Erythroblast (primary cell): ENCODE results near the gene PTCD2.

ENCODE experiments used
- GATA1 ChIP-seq: IDR thresholded peaks from 2 replicates; pipeline ENCODE4 v1.6.1; 2011; ENCODE audit warnings: low read depth, mild to moderate bottlenecking, control low read depth, low read length, moderate library complexity
- POLR2A ChIP-seq: IDR thresholded peaks from 2 replicates; pipeline ENCODE4 v1.6.1; 2011; ENCODE audit warnings: mild to moderate bottlenecking, low read length

DNA sequence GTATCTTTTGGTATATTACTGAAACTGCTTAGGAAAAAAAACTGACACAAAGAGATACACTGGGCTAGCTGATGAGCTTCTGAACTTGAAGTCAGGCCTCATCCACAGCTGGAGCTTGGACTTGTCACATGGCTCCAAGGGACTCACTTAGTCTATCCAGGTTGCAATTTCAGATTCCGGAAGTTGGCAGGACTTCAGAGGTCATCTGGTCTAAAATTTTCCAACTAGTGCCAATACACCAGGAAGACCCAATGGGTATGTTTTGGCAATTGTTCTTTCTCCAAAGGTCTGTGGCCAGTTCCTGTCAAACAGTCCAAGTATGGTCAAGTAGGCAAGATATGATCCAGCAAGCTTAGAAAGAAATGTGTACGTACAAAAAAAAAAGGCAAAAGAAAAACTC lies 36.8 kb upstream of the PTCD2 start:
- TF ChIP-seq POLR2A, result no peak
- TF ChIP-seq GATA1, result no peak
